8988T (cell line): ENCODE measurements around the gene C1QTNF1.
"Not testable (repeated sequence)": the region's sequence is repeated elsewhere in the genome, so short reads cannot be mapped to it uniquely, and the experiment has no call there.

Experiments
- DNase-seq: peaks from one replicate; pipeline ENCODE4 v3.0.0; 2011

C1QTNF1 gene

DNA sequence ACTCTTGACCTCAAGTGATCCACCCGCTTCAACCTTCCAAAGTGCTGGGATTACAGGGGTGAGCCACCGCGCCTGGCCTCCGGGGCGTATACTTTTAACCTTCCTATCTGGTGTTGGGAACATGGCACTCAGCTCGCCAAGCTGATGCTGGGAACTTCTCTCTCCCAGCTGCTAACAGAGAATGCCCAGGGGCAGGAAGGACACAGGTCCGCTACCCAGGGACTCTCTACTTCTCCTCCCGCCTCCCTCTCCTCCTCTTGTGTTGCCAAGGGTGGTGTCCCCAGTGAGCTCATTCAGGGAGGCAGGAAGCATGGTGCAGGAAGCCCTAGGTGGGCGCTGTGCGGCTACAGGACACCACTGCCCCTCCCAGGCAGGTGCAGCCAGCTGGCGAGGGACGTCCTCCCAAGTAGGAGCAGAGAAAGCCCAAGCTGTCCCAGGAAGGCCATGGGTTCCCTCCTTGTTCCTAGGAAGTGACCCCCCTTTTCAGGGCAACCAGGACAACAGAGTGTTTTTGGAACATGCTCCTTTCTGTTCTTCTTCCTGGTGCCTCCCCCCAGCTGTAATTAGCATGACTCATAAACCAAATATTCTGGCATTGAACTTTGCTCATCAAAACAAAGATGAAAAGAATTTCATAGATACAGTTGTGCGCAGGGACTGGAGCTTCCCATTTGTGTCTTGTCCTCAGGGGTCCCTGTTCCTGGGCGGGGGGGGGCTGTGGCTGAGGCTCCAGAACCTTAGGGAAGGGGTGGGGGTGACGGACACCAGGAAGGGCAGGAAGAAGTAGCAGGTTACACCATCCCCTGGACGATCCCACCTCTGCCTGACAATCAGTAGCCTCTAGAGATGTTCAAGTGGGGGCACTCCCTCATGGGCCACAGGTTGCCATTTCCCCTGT, 2.7 kb downstream of the C1QTNF1 start:
- DNase-seq, result no peak

DNA sequence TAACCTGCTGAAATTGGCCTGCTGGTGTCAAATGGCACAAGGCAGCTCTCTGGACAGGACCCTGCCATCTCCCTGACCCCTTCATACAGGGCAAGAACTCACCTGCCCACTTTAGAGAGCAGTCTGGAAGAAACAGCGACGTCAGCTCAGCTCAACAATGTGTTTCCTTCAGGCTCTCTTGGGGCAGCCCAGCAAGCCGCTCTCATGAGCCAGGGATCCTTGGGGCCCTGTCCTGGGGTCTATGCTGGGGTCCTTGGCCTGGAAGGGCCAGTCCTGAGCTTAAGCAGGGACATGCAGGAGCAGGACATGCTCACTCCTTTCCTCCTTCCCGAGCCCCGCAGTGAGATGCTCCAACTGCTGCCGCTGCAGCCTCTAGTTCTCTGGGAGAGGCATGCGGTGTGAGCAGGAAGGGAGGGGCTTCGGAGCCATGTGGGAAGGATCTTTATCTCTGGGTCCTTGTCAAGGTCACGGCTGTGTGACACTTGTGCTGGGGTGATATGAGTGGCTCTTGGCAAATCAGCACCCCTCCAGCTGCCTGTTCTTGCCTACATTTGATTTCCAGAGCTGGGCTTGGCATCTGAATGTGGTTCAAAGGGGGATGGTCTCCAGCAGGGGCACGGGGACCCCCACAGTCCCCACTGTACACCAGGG, 3.4 kb downstream of the C1QTNF1 start:
- no peak for DNase-seq

DNA sequence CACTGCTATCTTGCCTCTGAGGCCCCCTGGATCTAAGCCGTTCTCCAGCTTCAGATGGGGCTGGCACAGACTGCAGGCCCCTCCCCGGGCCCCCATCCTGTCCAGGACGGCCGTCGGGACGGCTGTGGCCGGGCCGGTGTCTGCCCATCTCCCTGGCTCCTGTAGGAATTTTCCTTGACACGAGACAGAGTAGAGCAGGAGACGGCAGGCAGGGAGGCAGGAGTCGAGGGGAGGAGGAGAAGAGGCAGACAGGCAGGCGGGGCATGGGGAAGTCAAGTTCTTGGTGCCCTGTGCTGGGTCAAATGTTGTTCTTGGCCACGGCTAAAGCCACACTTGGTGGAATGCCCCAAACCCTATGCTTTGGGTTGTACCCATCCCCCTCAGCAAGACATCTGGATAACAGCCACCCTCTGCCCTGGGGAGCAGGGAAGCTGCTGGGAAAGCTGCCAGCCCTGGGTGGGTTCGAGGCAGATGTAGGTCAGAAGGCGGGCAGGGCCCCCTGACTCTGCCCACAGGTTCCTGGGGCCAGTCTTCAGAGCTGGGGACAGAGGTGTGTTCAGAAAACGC, 4.0 kb downstream of the C1QTNF1 start:
- no peak for DNase-seq

DNA sequence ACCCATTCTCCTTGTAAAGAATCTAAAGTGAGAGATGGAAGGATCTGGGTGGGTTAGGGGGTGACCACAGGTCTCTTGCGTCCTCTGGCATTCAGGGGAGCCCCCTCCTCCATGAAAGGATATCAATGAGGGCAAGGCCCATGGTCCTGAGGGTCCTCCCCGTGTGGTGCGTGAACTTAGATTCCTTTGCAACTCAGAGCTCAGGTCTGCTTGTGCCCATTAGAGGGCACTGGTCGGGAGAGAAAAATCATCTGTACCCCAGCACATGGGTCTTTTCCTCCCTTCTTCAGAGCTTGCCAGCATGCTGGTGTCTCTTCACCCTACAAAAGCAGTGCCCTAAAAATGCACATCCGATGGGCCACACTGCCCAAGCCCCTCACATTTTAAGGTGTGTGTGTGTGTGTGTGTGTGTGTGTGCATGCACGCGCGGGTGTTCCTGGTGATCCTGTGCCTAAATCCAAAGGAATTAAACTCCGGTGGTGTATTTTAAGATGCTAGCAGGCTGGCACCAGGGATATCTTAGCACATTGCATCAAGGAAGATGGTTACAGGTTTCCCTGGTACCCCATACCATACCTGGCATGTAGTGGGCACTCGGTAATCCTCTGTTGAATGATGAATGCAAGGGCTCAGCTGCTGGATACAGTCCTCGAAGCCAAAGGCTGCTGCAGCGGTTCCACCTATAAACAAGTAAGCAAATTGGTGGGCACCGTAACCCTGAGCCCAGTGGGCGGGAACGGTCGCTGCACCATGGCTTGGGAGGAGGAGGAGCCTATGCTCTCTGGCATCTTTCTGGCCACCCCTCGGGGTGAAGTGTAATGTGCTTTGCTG, 4.7 kb downstream of the C1QTNF1 start:
- no peak for DNase-seq

DNA sequence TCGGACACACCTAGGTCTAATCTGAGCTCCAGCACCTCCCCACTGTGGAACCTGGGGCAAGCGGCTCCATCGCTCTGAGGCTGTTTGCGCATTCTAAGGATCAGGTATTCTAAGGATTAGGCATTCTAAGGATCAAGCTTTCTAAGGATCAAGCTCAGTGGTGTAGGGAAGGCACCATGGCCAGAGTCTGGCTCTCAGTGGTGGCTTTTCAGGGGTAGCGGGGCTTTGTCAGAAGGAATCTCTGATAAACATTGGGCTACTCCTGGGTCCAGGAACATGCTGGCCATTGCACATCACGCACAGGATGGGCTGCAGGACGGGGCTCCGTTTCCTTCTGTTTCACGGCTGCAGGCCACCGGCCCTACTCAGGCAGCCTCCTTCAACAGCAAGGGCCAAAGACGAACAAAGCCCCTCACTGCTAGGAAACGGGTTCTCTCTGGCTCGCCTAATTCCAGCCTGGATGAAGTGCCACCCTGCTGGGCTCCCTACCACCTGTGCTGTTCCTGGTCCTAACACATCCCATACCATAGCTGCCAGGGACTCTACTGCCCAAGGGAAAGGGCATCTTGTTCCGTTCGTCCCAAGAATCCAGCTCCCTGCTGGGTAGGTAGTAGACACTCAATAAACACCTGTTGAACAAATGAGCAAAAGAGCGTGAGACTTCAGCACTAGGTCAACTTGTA, 5.5 kb downstream of the C1QTNF1 start:
- no peak for DNase-seq

DNA sequence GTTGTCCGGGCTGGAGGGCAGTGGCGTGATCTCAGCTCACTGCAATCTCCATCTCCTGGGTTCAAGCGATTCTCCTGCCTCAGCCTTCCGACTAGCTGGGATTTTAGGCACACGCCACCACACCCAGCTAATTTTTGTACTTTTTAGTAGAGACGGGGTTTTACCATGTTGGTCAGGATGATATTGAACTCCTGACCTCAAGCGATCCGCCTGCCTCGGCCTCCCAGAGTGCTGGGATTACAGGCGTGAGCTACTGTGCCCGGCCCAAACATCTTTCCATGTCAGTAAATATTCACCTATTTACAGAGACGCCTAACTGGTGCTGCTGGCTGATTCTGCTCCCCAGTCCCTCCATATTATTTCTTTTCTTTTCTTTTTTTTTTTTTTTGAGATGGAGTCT, 6.7 kb downstream of the C1QTNF1 start:
- DNase-seq, result not testable (repeated sequence)

DNA sequence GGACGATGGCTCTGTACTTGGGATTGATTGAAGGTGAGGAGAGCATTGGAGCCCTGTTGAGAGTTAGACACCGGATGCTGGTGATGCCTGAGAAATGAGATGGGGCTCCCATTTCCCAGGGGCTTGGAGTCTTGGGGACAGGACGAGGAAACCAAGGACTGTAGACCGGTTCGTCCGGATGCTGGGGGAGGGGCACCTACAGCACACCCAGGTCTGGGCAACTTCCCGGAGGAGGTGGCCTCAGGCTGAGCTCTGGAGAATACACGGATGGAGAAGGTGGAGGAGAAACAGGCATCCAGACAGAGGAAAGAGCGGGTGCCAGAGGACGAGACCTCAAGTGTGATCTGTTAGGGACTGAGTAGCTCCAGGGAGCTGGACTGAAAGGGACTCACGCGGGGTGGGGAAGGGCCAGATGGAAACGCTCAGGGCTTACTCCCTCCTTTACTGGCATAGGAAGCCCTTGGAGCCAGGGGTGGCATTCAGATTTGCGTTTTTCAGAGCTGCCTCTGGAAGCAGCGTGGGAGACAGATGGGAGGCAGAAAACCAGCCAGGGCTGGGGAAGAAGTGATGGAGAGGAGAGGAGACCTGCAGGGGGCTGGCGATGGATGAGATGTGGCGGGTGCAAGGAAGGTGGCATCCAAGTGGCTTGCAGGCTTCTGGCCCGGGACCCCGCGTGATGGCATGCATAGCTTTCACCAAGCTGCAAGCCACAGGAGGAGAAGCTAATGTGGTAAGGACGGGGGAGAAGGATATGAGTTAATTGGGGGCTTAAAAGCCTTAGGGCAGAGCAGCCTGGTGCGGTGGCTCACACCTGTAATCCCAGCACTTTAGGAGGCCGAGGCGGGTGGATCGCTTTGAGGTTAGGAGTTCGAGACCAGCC, 8.3 kb downstream of the C1QTNF1 start:
- DNase-seq, result no peak

DNA sequence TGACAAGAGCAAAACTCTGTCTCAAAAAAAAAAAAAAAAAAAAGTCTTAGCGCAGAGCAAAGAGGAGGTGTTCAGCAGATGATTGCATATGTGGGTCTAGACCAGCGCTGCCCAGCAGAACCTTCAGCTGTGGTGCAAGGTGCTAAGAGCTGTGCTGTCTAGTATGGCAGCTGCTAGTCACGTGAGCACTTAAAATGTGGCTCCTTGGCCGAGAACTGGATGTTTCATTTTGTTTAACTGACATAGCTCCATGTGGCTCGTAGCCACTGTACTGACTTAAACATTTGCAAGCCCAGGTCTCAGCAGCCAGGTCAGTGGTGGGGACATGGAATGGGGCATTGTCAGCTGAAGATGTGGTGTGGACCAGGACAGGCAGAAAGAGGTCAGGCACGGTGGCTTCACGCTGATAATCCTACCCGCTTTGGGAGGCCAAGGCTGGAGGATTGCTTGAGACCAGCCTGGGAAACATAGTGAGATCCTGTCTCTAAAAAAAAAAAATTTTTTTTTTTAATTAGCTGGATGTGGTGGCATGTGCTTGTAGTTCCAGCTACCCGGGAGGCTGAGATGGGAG, 9.2 kb downstream of the C1QTNF1 start:
- DNase-seq, result no peak

DNA sequence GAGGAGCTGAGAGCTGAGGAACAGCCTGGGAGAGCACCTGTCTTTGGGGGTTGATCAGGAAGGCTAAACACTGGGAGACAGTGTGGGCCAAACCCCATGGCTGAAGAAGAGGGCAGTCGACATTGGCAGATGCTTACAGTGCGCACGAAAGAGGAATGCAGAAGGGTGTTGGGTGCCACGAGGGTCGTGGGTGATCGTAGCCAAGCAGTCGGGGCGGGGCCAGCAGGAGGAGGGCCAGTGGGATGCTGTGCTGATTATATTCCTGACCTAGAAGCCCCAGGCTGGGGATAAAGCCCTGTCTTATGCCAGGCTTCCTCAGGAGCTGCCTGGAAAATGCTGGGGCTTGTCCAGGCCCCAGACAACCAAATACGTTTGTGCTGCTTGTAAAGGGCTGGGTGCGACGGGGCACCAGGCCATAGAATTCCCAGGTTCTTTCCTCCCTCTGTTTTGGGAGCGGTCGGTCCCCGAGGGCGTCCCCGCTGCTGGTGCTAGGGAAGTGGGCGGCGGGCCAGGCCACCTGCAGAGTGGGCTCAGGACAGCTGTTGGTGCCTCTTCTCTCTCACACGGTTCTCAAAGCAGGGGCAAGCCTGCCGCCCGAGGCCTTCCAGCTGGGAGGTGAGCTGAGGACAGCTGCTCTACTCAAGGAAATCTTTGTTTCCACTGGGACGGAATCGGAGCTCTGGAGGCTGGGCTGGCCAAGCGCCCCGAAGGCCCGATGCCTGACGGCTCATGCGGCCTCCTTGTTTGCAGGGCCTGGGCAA, 10.0 kb downstream of the C1QTNF1 start:
- no peak for DNase-seq

DNA sequence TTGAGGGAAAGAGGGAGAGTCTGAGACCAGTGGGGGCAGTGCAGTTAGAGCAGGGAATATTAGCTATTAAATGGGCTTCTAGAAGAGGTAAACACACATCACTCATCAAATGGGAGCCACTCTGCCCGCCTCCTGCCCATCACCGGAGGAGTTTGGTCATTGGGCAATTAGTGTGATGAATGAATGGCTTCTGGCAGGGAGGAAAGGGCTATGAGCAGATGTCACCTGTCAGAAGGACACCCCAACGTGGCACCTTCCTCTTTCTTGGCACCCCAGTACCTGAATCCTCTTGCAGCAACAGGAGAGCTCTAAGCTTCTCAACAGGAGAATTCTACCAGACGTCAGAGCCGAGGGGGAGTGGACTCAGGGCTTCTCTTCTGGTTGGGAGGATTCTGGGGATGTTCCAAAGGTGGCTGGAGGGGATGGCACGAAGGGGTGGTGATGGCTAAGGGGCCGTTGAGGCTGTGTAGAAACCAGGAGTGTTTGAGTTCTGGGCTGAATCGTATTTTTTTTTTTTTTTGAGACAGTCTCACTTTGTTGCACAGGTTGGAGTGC, 11.0 kb downstream of the C1QTNF1 start:
- no peak for DNase-seq

DNA sequence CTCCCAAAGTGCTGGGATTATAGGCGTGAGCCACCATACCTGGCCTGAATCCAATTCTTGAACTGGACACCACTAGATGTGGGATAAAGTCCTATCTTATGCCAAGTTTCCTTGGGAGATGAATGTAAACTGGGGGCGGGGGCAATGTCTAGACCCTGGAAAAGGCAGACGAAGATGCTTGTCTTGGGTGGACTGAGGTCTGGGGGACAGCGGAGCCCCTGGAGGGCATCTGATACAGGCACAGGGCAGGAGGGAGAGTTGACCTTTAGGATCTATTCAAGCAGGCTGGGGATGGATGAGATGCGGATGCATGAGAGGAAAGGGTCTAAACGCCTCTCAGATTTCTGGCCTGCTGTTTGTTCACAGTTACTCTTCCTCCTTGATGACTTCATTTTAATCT, 11.7 kb downstream of the C1QTNF1 start:
- DNase-seq, result no peak

DNA sequence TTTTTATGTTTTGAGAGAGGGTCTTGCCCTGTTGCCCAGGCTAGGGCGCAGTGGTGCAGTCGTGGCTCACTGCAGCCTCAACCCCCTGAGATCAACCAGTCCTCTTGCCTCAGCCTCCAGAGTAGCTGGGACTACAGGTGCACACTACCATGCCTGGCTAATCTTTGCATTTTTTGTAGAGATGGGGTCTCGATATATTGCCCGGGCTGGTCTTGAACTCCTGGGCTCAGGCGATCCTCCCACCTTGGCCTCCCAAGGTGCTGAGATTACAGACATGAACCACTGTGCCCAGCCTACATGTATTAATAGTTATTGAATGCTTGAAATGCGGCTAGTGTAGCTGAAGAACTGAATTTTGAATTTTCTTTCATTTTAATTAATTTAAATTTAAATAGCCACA, 12.2 kb downstream of the C1QTNF1 start:
- DNase-seq, result no peak

DNA sequence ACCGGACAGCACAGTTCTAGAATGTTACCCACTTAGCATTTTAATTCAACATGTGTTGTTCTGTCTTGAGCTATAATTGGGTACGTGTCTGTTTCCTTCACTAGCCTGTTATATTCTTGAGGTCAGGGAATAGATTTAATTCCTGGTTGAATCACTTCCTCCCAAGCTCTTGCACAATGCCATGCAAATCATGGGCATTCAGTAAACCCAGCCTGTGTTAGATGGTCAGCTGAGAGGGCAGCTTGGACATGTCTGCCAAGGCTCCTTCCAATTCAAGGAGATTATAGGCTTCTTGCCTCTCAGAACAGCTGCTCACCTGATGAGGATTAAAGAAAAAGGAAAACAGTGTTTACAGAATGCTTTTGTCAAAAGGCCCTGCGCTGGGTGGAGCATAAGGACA, 12.6 kb downstream of the C1QTNF1 start:
- no peak for DNase-seq

DNA sequence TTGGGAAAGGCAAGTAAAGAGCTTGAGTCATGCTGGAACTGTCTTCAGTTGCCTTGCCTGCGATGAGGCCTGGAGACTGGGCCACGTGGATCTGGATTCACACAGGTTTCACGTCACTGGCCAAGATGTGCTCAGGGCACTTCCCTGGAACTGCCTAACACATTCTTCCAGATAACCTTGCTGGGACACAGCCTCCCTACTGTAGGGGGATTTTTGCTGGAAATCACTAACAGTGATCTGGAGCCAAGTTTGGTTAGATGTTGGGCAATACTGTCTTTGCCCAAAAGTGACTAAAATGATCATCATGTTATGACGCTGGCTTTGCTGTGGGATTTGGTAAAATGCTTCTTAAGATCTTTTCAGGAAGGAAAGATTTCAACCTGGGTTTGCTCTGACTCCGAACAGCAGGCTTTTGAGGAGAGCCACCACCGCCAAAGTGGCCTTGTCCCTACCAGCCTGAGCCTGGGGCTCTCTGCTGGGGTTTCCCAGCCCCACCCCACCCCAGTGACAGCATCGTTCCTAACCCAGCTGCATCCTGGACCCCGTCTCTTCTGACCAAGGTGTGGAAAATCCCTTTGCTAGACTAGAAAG, 14.7 kb downstream of the C1QTNF1 start:
- DNase-seq, result no peak

DNA sequence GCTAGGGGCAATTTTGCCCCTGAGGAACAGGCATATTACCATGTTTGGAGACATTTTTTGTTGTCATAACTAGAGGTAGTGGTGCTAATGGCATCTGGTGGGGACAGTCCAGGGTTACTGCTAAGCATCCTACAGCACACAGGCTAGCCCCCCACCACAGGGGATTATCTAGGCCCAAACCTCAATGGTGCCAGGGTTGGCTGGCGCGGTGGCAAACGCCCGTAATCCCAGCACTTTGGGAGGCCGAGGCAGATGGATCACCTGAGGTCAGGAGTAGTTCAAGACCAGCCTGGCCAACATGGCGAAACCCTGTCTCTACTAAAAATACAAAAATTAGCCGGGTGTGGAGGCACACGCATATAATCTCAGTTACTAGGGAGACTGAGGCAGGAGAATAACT, 15.2 kb downstream of the C1QTNF1 start:
- DNase-seq, result no peak

DNA sequence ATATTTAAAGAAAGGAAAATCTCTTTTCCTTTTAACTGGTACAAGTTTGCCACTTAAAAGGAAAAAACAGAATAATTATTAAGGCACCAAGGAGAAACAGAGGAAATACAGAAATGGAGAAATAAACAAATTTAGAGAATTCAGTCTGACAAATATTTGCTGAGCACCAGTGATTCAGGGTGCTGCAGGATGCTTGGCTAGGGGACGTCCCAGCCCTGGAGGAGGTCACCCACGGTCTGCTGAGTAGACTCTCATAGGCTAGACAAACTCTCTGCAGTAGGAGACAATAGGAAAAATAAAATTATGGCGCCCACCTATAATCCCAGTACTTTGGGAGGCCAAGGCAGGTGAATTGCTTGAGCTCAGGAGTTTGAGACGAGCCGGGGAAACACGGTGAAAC, 15.9 kb downstream of the C1QTNF1 start:
- DNase-seq, result no peak

DNA sequence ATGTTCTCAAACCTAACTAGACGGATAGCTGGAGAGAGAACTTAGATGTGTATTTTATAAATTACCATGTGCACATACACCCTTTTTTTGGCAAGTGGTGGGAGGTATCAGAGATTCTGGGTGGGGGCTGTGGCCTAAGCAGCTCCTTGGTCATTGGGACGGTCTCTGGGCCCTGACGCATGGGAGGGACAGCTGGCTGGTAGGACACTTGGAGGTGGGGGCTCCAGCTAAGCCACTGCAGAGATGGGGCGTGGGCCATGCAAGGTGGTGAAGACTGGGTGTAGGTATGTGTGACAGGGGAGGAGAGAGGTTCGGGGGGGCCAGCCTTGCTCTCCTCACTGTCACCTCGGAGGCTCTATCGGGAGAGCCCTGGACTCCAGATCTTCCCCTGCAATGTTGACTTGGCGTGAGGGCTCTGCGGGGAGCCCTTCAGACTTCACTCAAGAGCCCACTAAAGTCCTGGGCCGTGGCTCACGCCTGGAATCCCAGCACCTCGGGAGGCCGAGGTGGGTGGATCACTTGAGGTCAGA, 17.1 kb downstream of the C1QTNF1 start:
- DNase-seq, result no peak

DNA sequence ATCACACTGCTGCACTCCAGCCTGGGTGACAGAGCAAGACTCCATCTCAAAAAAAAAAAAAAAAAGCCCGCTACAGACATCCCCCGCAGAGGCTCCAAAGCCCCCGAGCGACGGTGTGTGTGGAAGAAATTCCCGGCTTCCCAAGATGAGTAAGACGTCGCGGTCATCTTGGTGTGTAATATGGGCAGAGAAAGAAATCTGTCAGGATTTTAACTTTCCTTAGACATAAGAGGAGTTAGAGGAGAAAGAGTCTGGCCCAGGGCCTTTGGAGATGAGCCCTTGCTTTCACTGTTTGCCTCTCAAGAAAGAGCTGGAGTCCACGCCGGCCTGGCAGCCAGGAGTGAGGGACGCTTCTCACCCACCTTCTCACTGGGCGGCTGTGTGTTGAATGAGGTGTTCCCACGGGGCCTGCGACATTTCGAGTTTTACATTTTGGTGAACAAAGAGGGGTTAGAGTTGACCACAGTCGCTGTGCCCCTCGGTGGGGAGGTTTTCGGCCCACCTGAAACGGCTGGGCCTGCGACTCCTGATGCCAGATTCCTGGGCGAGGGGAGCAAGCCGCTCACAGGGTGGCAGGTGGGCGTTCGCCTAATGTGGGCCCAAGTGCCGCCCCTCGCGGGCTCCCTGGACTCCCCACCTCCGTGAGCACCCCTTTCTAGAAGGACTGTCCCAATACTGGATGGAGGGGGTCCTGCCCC, 17.9 kb downstream of the C1QTNF1 start:
- DNase-seq, result no peak
